GM23338 (cell line): Measurements from ENCODE around the gene TRPM3. TPM values are rescaled to one million over a fixed set of nuclear protein-coding genes. Genes with fewer than 3 reads are reported as not detected.

Experiments used
- ATAC-seq: fragments of 200-7000 bp; cut with Tn5 transposase; 3 replicates; pipeline ENCODE4 v1.9.1; 2020
- DNase-seq: peaks from one replicate; pipeline ENCODE4 v3.0.0-alpha.2; 2015; ENCODE audit warnings: low spot score
- H2AFZ ChIP-seq: fragments of 200-600 bp; sonication (generic); 2 replicates; pipeline ENCODE4 v1.8.0; 2016; ENCODE audit warnings: antibody characterized with exemption, mild to moderate bottlenecking, moderate library complexity
- H3F3A ChIP-seq: fragments of 200-600 bp; sonication (generic); replicated peaks from 2 replicates; pipeline ENCODE4 v1.8.0; 2017; ENCODE audit warnings: antibody characterized with exemption, mixed run types, low read depth
- H3K27ac ChIP-seq: fragments of 200-600 bp; sonication (generic); 2 replicates; pipeline ENCODE4 v1.6.1; 2016; ENCODE audit warnings: low read depth
- H3K27me3 ChIP-seq: fragments of 200-600 bp; sonication (generic); 2 replicates; pipeline ENCODE4 v1.8.0; 2016; ENCODE audit warnings: mild to moderate bottlenecking, mixed run types, moderate library complexity; ENCODE audit not compliant: insufficient read depth
- H3K36me3 ChIP-seq: fragments of 200-600 bp; sonication (generic); 2 replicates; pipeline ENCODE4 v1.8.0; 2016; ENCODE audit warnings: mild to moderate bottlenecking; ENCODE audit not compliant: insufficient read depth
- H3K4me1 ChIP-seq: fragments of 200-600 bp; sonication (generic); 2 replicates; pipeline ENCODE4 v1.8.0; 2016; ENCODE audit warnings: mild to moderate bottlenecking, moderate library complexity; ENCODE audit not compliant: insufficient read depth
- H3K4me2 ChIP-seq: fragments of 200-600 bp; sonication (generic); 2 replicates; pipeline ENCODE4 v1.7.1; 2017; ENCODE audit warnings: mixed run types
- H3K4me3 ChIP-seq: fragments of 200-600 bp; sonication (generic); 2 replicates; pipeline ENCODE4 v1.6.1; 2016; ENCODE audit warnings: mixed run types
- H3K79me2 ChIP-seq: fragments of 200-600 bp; sonication (generic); replicated peaks from 2 replicates; pipeline ENCODE4 v1.8.0; 2017; ENCODE audit warnings: mild to moderate bottlenecking; ENCODE audit not compliant: insufficient read depth
- H3K9me2 ChIP-seq: fragments of 200-600 bp; sonication (generic); 2 replicates; pipeline ENCODE4 v1.8.0; 2017; ENCODE audit not compliant: insufficient read depth
- H4K20me1 ChIP-seq: fragments of 200-600 bp; sonication (generic); replicated peaks from 2 replicates; pipeline ENCODE4 v1.8.0; 2017; ENCODE audit warnings: mild to moderate bottlenecking; ENCODE audit not compliant: insufficient read depth
- H3K27ac Mint-ChIP-seq: 2 replicates; pipeline ENCODE4 v1.8.0; 2020; ENCODE audit warnings: inconsistent platforms, mild to moderate bottlenecking, moderate library complexity, mixed read lengths
- H3K27me3 Mint-ChIP-seq: 3 replicates; pipeline ENCODE4 v1.8.0; 2022; ENCODE audit warnings: low read depth, mild to moderate bottlenecking, moderate library complexity, mixed read lengths, inconsistent platforms; ENCODE audit not compliant: insufficient read depth, poor library complexity
- H3K36me3 Mint-ChIP-seq: 3 replicates; pipeline ENCODE4 v1.8.0; 2021; ENCODE audit warnings: low read depth, mild to moderate bottlenecking, inconsistent platforms, moderate library complexity, mixed read lengths
- H3K4me1 Mint-ChIP-seq: 3 replicates; pipeline ENCODE4 v1.8.0; 2020; ENCODE audit warnings: mild to moderate bottlenecking, inconsistent platforms, mixed read lengths
- H3K4me3 Mint-ChIP-seq: 3 replicates; pipeline ENCODE4 v1.8.0; 2021; ENCODE audit warnings: moderate library complexity, mild to moderate bottlenecking, inconsistent platforms, mixed read lengths
- H3K9me3 Mint-ChIP-seq: 3 replicates; pipeline ENCODE4 v1.8.0; 2020; ENCODE audit warnings: moderate library complexity, mild to moderate bottlenecking, inconsistent platforms, mixed read lengths
- ETS1 ChIP-seq: IDR thresholded peaks from 2 replicates; pipeline ENCODE4 v1.6.1; 2016; ENCODE audit warnings: antibody characterized with exemption
- EZH2 ChIP-seq: fragments of 200-600 bp; sonication (generic); IDR thresholded peaks from one replicate; pipeline ENCODE4 v1.8.0; 2017; ENCODE audit warnings: antibody characterized with exemption, mild to moderate bottlenecking, low read depth; ENCODE audit not compliant: unreplicated experiment
- EZH2phosphoT487 ChIP-seq: fragments of 200-600 bp; sonication (generic); IDR thresholded peaks from one replicate; pipeline ENCODE4 v1.8.1; 2018; ENCODE audit warnings: antibody characterized with exemption; ENCODE audit not compliant: unreplicated experiment
- JUNB ChIP-seq: IDR thresholded peaks from one replicate; pipeline ENCODE4 v1.6.1; 2016; ENCODE audit warnings: antibody characterized with exemption; ENCODE audit not compliant: unreplicated experiment
- NANOG ChIP-seq: IDR thresholded peaks from 2 replicates; pipeline ENCODE4 v1.6.1; 2016; ENCODE audit warnings: antibody characterized with exemption, borderline replicate concordance
- POLR2AphosphoS5 ChIP-seq: IDR thresholded peaks from 2 replicates; pipeline ENCODE4 v1.6.1; 2016; ENCODE audit warnings: antibody characterized with exemption, low read depth
- STAT1 ChIP-seq: IDR thresholded peaks from one replicate; pipeline ENCODE4 v1.6.1; 2016; ENCODE audit warnings: antibody characterized with exemption; ENCODE audit not compliant: unreplicated experiment
- ZNF114 ChIP-seq: fragments of 250-450 bp; sonication (Bioruptor Pico); IDR thresholded peaks from 2 replicates; pipeline ENCODE4 v1.5.0; 2020; ENCODE audit warnings: mild to moderate bottlenecking, moderate library complexity
- ZNF331 ChIP-seq: fragments of 250-450 bp; sonication (Bioruptor Pico); IDR thresholded peaks from 2 replicates; pipeline ENCODE4 v1.5.0; 2020; ENCODE audit warnings: low read depth, mild to moderate bottlenecking, moderate library complexity
- ZNF462 ChIP-seq: fragments of 250-450 bp; sonication (Bioruptor Pico); IDR thresholded peaks from 2 replicates; pipeline ENCODE4 v1.5.0; 2020; ENCODE audit warnings: mild to moderate bottlenecking, moderate library complexity
- polyA plus RNA-seq: library from polyadenylated mRNA; unstranded; fragments of >200 nt; fragmentation: Nextera tagmentation; extraction: Ambion mirVana; gene quantifications from 2 replicates; pipeline ENCODE4 v1.2.1, GENCODE V29; 2016
- total RNA-seq: library from RNA; depleted of rRNA; stranded (reverse); fragments of >200 nt; shearing (Covaris generic); gene quantifications from 2 replicates; pipeline ENCODE4 v1.2.3, GENCODE V29; 2014
- TF ChIP-seq, protein P1 (sequence below), 2 experiments: fragments of 200-600 bp in 1 of 2; sonication (generic) in 1 of 2; conservative IDR thresholded peaks; 2 replicates each; pipeline versions ENCODE4 v1.5.1 to v1.6.1; 2016 to 2017; ENCODE audit warnings: antibody characterized with exemption in 2 of 2, low read depth in 2 of 2, mild to moderate bottlenecking in 2 of 2, moderate library complexity in 1 of 2
- TF ChIP-seq, protein P2 (sequence below): IDR thresholded peaks from one replicate; pipeline ENCODE4 v1.6.1; 2018; ENCODE audit warnings: antibody characterized with exemption; ENCODE audit not compliant: unreplicated experiment

TRPM3 gene
- total and polyA plus RNA-seq, 2 experiments from 2014 or later, result 2.8 to 8.2 TPM

GRCh38 chr9:70567511-70567910 lies 553.9 kb downstream of the TRPM3 start:
- H3F3A ChIP-seq, result no peaks in the 10 kb centered on the region
- H3K27ac ChIP-seq, result no peak overlapping the region
- no peak overlapping the region for H2AFZ ChIP-seq
- H3K36me3 Mint-ChIP-seq, result no peaks in the 10 kb centered on the region
- ATAC-seq (no peak), DNase-seq (no peak)
- H3K9me3 Mint-ChIP-seq, result no peaks in the 10 kb centered on the region
- no peak overlapping the region for H3K4me3 ChIP-seq
- H3K27me3 Mint-ChIP-seq, result peaks cover 2% of the 10 kb centered on the region
- H3K9me2 ChIP-seq, result peaks cover 6% of the 10 kb centered on the region; the same call in 1 of the 2 replicates
- no peak for TF ChIP-seq ZNF114 (CRISPR knock-in tag)
- TF ChIP-seq POLR2AphosphoS5, result no peak
- no peak for TF ChIP-seq NANOG
- TF ChIP-seq STAT1, result no peak
- TF ChIP-seq, protein P1, sequence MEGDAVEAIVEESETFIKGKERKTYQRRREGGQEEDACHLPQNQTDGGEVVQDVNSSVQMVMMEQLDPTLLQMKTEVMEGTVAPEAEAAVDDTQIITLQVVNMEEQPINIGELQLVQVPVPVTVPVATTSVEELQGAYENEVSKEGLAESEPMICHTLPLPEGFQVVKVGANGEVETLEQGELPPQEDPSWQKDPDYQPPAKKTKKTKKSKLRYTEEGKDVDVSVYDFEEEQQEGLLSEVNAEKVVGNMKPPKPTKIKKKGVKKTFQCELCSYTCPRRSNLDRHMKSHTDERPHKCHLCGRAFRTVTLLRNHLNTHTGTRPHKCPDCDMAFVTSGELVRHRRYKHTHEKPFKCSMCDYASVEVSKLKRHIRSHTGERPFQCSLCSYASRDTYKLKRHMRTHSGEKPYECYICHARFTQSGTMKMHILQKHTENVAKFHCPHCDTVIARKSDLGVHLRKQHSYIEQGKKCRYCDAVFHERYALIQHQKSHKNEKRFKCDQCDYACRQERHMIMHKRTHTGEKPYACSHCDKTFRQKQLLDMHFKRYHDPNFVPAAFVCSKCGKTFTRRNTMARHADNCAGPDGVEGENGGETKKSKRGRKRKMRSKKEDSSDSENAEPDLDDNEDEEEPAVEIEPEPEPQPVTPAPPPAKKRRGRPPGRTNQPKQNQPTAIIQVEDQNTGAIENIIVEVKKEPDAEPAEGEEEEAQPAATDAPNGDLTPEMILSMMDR (conservative IDR thresholded peaks at IDR 0.05; ENCODE audit: low read depth in 2 of 2), result no peak
- TF ChIP-seq, protein P2, sequence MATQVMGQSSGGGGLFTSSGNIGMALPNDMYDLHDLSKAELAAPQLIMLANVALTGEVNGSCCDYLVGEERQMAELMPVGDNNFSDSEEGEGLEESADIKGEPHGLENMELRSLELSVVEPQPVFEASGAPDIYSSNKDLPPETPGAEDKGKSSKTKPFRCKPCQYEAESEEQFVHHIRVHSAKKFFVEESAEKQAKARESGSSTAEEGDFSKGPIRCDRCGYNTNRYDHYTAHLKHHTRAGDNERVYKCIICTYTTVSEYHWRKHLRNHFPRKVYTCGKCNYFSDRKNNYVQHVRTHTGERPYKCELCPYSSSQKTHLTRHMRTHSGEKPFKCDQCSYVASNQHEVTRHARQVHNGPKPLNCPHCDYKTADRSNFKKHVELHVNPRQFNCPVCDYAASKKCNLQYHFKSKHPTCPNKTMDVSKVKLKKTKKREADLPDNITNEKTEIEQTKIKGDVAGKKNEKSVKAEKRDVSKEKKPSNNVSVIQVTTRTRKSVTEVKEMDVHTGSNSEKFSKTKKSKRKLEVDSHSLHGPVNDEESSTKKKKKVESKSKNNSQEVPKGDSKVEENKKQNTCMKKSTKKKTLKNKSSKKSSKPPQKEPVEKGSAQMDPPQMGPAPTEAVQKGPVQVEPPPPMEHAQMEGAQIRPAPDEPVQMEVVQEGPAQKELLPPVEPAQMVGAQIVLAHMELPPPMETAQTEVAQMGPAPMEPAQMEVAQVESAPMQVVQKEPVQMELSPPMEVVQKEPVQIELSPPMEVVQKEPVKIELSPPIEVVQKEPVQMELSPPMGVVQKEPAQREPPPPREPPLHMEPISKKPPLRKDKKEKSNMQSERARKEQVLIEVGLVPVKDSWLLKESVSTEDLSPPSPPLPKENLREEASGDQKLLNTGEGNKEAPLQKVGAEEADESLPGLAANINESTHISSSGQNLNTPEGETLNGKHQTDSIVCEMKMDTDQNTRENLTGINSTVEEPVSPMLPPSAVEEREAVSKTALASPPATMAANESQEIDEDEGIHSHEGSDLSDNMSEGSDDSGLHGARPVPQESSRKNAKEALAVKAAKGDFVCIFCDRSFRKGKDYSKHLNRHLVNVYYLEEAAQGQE, result no peak
- TF ChIP-seq EZH2, result no peak
- TF ChIP-seq ZNF331 (CRISPR knock-in tag), result no peak
- TF ChIP-seq EZH2phosphoT487, result no peak
- TF ChIP-seq JUNB, result no peak
- TF ChIP-seq ETS1, result no peak
- no peak for TF ChIP-seq ZNF462 (CRISPR knock-in tag)
- H3K4me2 ChIP-seq, result no peak overlapping the region
- peaks cover 23% of the 10 kb centered on the region for H3K4me1 Mint-ChIP-seq
- H3K79me2 ChIP-seq, result no peaks in the 10 kb centered on the region
- H3K4me3 Mint-ChIP-seq, result no peak overlapping the region
- H3K36me3 ChIP-seq, result no peaks in the 10 kb centered on the region
- no peak overlapping the region for H3K27ac Mint-ChIP-seq
- no peaks in the 10 kb centered on the region for H3K4me1 ChIP-seq
- no peaks in the 10 kb centered on the region for H4K20me1 ChIP-seq
- no peaks in the 10 kb centered on the region for H3K27me3 ChIP-seq
